Hepatocyte (in vitro differentiated cells): Measurements from ENCODE around the gene CACNG7.

Source experiments
- CTCF ChIP-seq: fragments of 200-600 bp; sonication (generic); IDR thresholded peaks from 2 replicates; pipeline ENCODE4 v1.5.1; 2016; ENCODE audit warnings: antibody characterized with exemption, mild to moderate bottlenecking; ENCODE audit not compliant: poor library complexity
- EZH2 ChIP-seq: fragments of 200-600 bp; sonication (generic); IDR thresholded peaks from 2 replicates; pipeline ENCODE4 v1.6.1; 2016; ENCODE audit warnings: antibody characterized with exemption, mild to moderate bottlenecking, borderline replicate concordance
- EZH2phosphoT487 ChIP-seq: fragments of 200-600 bp; sonication (generic); IDR thresholded peaks from one replicate; pipeline ENCODE4 v1.6.1; 2018; ENCODE audit warnings: antibody characterized with exemption, mild to moderate bottlenecking, low read depth, moderate library complexity; ENCODE audit not compliant: unreplicated experiment, severe bottlenecking

GRCh38 chr19:53871454-53871853 is 37.6 kb upstream of the CACNG7 start:
- no peak for TF ChIP-seq CTCF
- no peak for TF ChIP-seq EZH2phosphoT487
- no peak for TF ChIP-seq EZH2
